Brain microvascular endothelial cell (primary cell): ENCODE measurements around the gene ATP1A4.

ENCODE experiments used
- DNase-seq: peaks from one replicate; pipeline ENCODE4 v3.0.0-alpha.2; 2020
- H3K27ac ChIP-seq: fragments of 250-450 bp; sonication (Bioruptor Pico); 2 replicates; pipeline ENCODE4 v1.5.1; 2020; ENCODE audit warnings: mild to moderate bottlenecking, moderate library complexity
- H3K27me3 ChIP-seq: fragments of 250-450 bp; sonication (Bioruptor Pico); replicated peaks from 2 replicates; pipeline ENCODE4 v1.5.1; 2020; ENCODE audit warnings: mild to moderate bottlenecking
- H3K36me3 ChIP-seq: fragments of 250-450 bp; sonication (Bioruptor Pico); replicated peaks from 2 replicates; pipeline ENCODE4 v1.5.1; 2020; ENCODE audit warnings: mild to moderate bottlenecking
- H3K4me3 ChIP-seq: 2 replicates; pipeline ENCODE4 v1.5.1; 2011; ENCODE audit warnings: low read depth, mild to moderate bottlenecking, control low read depth, low read length, moderate library complexity
- CTCF ChIP-seq: IDR thresholded peaks from 2 replicates; pipeline ENCODE4 v1.5.1; 2011; ENCODE audit warnings: low read depth, mild to moderate bottlenecking, moderate library complexity, low read length, control low read depth, inconsistent platforms; ENCODE audit errors: missing control alignments
- in situ Hi-C: cut with HindIII; loops from 2 replicates; pipeline ENCODE4 v1.10.0; 2017; ENCODE audit warnings: low sequenced_read_pairs, low pct_ligation_motif_present

ATP1A4 gene

GRCh38 chr1:160133990-160134770 lies 17.2 kb upstream of the ATP1A4 start:
- Histone ChIP-seq H3K27me3 (no peaks in the 10 kb centered on the region), H3K27ac (no peak overlapping the region), H3K4me3 (no peak overlapping the region), H3K36me3 (no peaks in the 10 kb centered on the region)
- no peak for TF ChIP-seq CTCF
- no peak for DNase-seq
- in situ Hi-C loops: no loop called here

- Histone ChIP-seq H3K27ac (no peak overlapping the region), H3K4me3 (no peak overlapping the region), H3K36me3 (no peaks in the 10 kb centered on the region), H3K27me3 (no peaks in the 10 kb centered on the region)
- no peak for TF ChIP-seq CTCF
- in situ Hi-C loops: no loop called here
- no peak for DNase-seq
These were observed 16.4 kb upstream of the ATP1A4 start for GRCh38 chr1:160134791-160135572.

GRCh38 chr1:160136121-160136925 lies 15.1 kb upstream of the ATP1A4 start:
- Histone ChIP-seq H3K36me3 (no peaks in the 10 kb centered on the region), H3K27ac (no peak overlapping the region), H3K27me3 (no peaks in the 10 kb centered on the region), H3K4me3 (no peak overlapping the region)
- no peak for TF ChIP-seq CTCF
- DNase-seq: no peak
- in situ Hi-C loops: no loop called here

GRCh38 chr1:160136926-160137200 lies 14.5 kb upstream of the ATP1A4 start:
- in situ Hi-C loops: no loop called here
- no peak for TF ChIP-seq CTCF
- Histone ChIP-seq H3K27ac (no peak overlapping the region), H3K36me3 (no peaks in the 10 kb centered on the region), H3K4me3 (no peak overlapping the region), H3K27me3 (no peaks in the 10 kb centered on the region)
- DNase-seq: no peak

GRCh38 chr1:160137216-160137862 lies 14.1 kb upstream of the ATP1A4 start:
- Histone ChIP-seq H3K27me3 (no peaks in the 10 kb centered on the region), H3K27ac (no peak overlapping the region), H3K4me3 (no peak overlapping the region), H3K36me3 (no peaks in the 10 kb centered on the region)
- TF ChIP-seq CTCF: no peak
- no peak for DNase-seq
- in situ Hi-C loops: no loop called here
